GM10266 (cell line): ENCODE data around the gene S1PR5.

Experiments
- DNase-seq: peaks from one replicate; pipeline ENCODE4 v3.0.0; 2012; ENCODE audit errors: extremely low spot score
- TF ChIP-seq, protein P1 (sequence below): IDR thresholded peaks from 2 replicates; pipeline ENCODE4 v1.5.1; 2012; ENCODE audit warnings: mild to moderate bottlenecking, low read depth; ENCODE audit not compliant: control insufficient read depth, insufficient read depth; ENCODE audit errors: missing control alignments

Gene S1PR5

DNA sequence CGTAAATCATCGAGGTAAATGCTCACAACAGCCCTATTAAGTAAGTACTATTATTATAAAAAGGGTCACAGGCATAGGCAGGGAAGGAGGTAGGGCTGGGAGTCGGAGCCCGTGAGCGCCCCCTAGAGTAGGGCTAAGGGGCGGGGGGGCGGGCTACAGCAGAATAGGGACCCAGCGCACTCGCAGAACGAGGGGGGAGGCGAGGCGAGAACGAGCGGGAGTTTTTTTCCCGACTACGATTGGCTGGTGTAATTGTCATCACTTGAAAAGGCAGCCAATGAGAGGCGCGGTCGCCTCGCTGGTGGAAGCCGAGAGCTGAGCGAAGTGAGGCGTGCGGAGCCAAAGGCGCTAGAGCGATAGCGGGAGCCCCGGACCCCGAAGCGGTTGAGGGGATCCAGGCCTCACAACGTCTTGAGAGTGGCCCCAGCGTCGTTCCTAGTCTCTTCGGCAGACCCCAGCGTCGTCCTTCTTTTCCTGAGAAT lies 38.3 kb downstream of the S1PR5 start:
- TF ChIP-seq, protein P1, sequence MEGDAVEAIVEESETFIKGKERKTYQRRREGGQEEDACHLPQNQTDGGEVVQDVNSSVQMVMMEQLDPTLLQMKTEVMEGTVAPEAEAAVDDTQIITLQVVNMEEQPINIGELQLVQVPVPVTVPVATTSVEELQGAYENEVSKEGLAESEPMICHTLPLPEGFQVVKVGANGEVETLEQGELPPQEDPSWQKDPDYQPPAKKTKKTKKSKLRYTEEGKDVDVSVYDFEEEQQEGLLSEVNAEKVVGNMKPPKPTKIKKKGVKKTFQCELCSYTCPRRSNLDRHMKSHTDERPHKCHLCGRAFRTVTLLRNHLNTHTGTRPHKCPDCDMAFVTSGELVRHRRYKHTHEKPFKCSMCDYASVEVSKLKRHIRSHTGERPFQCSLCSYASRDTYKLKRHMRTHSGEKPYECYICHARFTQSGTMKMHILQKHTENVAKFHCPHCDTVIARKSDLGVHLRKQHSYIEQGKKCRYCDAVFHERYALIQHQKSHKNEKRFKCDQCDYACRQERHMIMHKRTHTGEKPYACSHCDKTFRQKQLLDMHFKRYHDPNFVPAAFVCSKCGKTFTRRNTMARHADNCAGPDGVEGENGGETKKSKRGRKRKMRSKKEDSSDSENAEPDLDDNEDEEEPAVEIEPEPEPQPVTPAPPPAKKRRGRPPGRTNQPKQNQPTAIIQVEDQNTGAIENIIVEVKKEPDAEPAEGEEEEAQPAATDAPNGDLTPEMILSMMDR, result peak; percentile 39

DNA sequence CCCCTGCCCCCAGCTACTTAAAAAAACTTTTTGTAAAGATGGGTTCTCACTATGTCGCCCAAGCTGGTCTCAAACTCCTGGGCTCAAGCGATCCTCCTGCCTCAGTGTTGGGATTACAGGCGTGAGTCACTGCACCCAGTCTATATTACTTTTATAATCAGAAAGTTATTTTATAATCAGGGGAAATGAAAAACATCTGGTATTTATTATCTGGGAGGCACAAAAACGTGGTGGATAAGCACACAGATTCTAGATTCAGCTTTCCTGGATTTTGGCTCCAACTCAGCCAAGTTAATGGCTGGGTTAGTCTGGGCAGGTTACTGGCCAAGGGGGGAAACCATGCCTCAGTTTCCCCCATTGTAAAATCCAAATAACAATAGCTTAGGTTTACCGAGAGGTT lies 38.8 kb downstream of the S1PR5 start:
- TF ChIP-seq, protein P1, result no peak
- DNase-seq, result no peak

More for the DNA sequence above, 38.3 kb downstream of the S1PR5 start:
- DNase-seq, result peak; percentile 74

DNA sequence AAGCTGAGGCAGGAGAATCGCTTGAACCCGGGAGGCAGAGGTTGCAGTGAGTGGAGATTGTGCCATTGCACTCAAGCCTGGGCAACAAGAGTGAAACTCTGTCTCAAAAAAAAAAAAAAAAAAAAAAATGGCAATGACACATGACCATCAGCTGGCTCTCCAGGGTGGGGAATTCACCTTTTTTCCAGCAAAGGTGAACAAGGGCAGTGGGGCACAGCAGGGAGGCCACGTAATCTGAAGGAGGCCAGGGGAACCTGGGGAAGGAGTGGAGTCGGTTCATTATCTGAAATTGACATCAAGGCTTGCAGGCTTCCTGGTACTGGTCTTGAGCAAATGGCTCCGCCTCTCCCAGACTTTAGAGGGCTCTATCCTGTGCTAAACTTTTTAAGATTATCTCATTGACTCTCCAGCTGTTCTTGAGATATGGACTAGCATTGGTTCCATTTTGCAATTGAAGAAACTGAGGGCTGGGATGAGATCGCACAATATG lies 42.2 kb downstream of the S1PR5 start:
- DNase-seq, result no peak
- TF ChIP-seq, protein P1, result no peak

DNA sequence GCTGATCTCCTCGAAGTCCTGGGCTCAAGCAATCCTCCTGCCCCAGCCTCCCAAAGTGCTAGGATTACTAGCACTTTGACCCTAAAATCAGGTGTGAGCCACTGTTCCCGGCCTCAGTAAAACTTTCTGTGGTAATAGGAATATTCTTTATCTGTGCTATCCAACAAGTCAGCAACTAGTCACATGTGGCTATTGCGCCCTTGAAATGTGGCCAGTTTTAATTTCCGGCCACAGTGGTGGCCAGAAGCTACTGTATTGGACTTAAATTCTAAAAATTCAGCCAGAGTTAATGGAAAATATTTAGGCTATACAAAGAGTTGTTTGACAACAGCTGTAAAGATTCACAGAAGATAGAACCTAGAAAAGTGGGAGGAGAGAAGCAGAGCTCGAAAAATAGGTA lies 44.1 kb downstream of the S1PR5 start:
- no peak for DNase-seq
- TF ChIP-seq, protein P1, result no peak

DNA sequence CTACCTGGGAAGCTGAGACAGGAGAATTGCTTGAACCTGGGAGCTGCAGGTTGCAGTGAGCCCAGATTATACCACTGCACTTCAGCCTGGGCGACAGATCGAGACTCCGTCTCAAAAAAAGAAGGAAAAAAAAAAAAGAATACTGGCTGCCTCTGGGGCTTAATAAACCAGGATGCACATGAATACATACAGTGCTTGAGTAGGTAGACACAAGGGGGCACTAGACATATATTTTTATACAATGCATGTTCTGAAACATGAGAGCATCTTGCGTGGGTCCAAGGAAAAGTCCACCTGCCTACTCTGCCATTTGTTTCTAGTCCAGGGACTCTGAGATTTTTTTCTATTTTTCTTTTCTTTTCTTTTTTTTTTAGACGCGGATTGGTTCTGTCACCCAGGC lies 45.3 kb downstream of the S1PR5 start:
- DNase-seq, result no peak
- TF ChIP-seq, protein P1, result peak; percentile 26

DNA sequence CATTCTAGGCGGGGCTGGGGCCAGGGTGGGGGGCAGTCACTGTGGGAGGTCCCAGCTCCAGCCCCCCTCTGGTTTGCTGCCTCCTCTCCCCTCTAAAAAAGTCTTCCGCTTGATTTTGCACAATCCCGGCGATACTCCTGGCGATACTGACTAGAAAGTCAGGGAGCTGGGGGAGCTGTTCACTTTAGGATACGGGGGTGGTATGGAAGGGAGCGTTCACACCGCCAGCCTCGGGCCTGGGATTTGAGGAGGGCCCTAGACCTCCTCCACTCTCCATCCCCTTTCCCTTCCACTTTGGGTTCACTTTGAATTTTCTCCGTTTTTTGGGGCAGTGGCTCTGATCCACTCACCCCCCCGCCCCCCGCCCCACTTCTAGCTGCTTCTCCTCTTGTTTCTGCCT lies 49.1 kb downstream of the S1PR5 start:
- TF ChIP-seq, protein P1, result no peak
- DNase-seq, result no peak

DNA sequence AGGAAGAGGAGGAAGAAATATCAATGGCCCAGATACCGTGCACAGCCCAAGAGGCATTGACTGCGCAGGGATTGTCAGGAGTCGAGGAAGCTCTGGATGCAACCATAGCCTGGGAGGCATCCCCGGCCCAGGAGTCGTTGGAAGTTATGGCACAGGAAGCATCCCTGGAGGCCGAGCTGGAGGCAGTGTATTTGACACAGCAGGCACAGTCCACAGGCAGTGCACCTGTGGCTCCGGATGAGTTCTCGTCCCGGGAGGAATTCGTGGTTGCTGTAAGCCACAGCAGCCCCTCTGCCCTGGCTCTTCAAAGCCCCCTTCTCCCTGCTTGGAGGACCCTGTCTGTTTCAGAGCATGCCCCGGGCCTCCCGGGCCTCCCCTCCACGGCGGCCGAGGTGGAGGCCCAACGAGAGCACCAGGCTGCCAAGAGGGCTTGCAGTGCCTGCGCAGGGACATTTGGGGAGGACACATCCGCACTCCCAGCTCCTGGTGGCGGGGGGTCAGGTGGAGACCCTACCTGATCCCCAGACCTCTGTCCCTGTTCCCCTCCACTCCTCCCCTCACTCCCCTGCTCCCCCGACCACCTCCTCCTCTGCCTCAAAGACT lies 50.0 kb downstream of the S1PR5 start:
- TF ChIP-seq, protein P1, result no peak

More for the DNA sequence above, 50.0 kb downstream of the S1PR5 start:
- no peak for DNase-seq
